ENCODE results near the gene ERO1B. TPM values are rescaled to one million over a fixed set of nuclear protein-coding genes. Genes with fewer than 3 reads are reported as not detected.

ERO1B gene
- total RNA-seq, 1 donor from 2014 or later: 7.8 TPM

DNA sequence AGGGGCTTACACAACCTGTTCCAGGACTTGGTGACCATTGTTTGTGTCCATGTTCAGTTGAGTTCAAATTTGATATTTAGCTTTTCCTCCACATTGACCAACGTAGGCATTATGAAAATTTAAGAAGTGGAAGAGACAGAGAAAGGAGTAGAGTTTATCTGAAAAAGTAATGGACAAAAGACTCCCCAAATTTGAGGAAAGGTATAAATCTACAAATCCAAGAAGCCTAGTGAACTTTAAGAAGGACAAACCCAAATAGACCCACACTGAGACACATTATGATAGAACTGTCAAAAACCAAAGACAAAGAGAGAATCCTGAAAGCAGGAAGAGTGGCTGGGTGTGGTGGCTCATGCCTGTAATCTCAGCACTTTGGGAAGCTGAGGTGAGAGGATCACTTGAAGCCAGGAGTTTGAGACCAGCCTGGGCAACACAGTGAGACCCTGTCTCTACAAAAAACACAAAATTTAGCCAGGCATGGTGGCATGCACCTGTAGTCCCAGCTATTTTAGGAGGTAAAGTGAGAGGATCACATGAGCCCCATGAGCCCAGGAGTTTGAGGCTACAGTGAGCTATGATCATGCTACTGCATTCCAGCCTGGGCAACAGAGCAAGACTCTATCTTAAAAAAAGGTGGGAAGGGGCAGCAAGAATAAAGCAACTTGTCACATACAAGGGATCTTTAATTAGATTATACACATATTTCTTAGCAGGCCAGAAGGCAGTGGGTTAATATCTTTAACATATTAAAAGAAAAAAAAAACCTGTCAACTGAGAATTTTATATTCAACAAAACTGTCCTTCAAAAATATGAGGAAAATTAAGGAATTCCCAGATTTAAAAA lies 41.0 kb upstream of the ERO1B start:
- Histone ChIP-seq H3K27me3 (no peaks in the 10 kb centered on the region), H3K9me3 (peaks cover 13% of the 10 kb centered on the region), H3K36me3 (no peaks in the 10 kb centered on the region), H3K4me1 (no peaks in the 10 kb centered on the region), H3K27ac (no peak overlapping the region), H3K4me3 (no peak overlapping the region)
- intact Hi-C loops (cut with DNase I): no loop called here
- no peak for ATAC-seq
- DNase-seq: no peak
- TF ChIP-seq, protein P1, sequence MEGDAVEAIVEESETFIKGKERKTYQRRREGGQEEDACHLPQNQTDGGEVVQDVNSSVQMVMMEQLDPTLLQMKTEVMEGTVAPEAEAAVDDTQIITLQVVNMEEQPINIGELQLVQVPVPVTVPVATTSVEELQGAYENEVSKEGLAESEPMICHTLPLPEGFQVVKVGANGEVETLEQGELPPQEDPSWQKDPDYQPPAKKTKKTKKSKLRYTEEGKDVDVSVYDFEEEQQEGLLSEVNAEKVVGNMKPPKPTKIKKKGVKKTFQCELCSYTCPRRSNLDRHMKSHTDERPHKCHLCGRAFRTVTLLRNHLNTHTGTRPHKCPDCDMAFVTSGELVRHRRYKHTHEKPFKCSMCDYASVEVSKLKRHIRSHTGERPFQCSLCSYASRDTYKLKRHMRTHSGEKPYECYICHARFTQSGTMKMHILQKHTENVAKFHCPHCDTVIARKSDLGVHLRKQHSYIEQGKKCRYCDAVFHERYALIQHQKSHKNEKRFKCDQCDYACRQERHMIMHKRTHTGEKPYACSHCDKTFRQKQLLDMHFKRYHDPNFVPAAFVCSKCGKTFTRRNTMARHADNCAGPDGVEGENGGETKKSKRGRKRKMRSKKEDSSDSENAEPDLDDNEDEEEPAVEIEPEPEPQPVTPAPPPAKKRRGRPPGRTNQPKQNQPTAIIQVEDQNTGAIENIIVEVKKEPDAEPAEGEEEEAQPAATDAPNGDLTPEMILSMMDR (IDR thresholded peaks at IDR 0.05): no peak

GRCh38 chr1:236321101-236321500 lies 39.3 kb upstream of the ERO1B start:
- no peaks in the 10 kb centered on the region for H3K4me1 ChIP-seq
- ATAC-seq (no peak), DNase-seq (no peak)
- no peak overlapping the region for H3K27ac ChIP-seq
- TF ChIP-seq, protein P1 (IDR thresholded peaks at IDR 0.05): no peak
- H3K4me3 ChIP-seq: no peak overlapping the region
- H3K27me3 ChIP-seq: no peaks in the 10 kb centered on the region
- intact Hi-C loops (cut with DNase I): no loop called here
- H3K36me3 ChIP-seq: no peaks in the 10 kb centered on the region
- H3K9me3 ChIP-seq: peaks cover 13% of the 10 kb centered on the region

DNA sequence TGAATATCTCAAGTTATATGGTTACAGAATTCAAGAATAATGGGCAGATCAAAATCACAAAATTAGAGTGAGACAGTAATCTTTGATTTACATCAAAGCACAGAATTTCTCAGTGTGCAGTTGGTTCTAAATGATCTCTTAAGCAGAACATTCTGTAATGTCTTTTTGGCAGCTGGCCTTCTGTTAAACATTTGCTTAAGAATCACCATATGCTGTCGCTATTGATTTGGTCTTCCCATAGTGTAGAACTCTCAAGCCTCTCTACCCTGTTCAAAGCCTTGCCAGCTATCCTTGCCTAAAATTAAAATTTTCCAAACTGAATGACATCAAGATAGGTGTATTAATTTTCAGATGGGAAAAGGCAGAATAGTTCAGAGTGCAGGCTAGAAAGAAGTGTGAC lies 38.9 kb upstream of the ERO1B start:
- TF ChIP-seq, protein P1 (IDR thresholded peaks at IDR 0.05): no peak
- Histone ChIP-seq H3K4me3 (no peak overlapping the region), H3K9me3 (peaks cover 13% of the 10 kb centered on the region), H3K27ac (no peak overlapping the region), H3K4me1 (no peaks in the 10 kb centered on the region), H3K27me3 (no peaks in the 10 kb centered on the region), H3K36me3 (no peaks in the 10 kb centered on the region)
- no peak for DNase-seq
- ATAC-seq: no peak
- intact Hi-C loops (cut with DNase I): no loop called here

- no peaks in the 10 kb centered on the region for H3K36me3 ChIP-seq
- no peak for DNase-seq
- no peaks in the 10 kb centered on the region for H3K4me1 ChIP-seq
- H3K9me3 ChIP-seq: peaks cover 13% of the 10 kb centered on the region
- intact Hi-C loops (cut with DNase I): no loop called here
- TF ChIP-seq, protein P1 (IDR thresholded peaks at IDR 0.05): no peak
- H3K4me3 ChIP-seq: no peak overlapping the region
- H3K27ac ChIP-seq: no peak overlapping the region
- no peak for ATAC-seq
- H3K27me3 ChIP-seq: no peaks in the 10 kb centered on the region
Observed at GRCh38 chr1:236320214-236320613, 38.5 kb upstream of the ERO1B start.

DNA sequence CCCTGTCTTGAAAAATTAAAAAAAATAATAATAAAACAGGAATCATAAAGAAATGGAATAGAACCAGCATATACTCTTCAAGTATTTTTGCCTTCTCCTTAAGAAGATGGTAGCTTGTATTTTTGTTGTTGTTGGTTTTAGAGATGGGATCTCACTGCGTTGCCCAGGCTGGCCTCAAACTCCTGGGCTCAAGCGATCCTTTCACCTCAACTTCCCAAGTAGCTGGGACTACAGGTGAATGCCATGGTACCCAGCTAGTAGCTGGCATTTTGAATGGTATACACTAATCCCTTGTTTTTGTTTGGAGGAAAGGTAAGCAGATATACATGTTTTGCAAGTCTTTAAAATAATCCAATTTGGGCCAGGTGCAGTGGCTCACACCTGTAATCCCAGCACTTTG lies 34.7 kb upstream of the ERO1B start:
- DNase-seq: no peak
- Histone ChIP-seq H3K4me3 (no peak overlapping the region), H3K4me1 (no peaks in the 10 kb centered on the region), H3K27me3 (no peaks in the 10 kb centered on the region), H3K36me3 (no peaks in the 10 kb centered on the region), H3K9me3 (no peaks in the 10 kb centered on the region), H3K27ac (no peak overlapping the region)
- ATAC-seq: no peak
- TF ChIP-seq, protein P1 (IDR thresholded peaks at IDR 0.05): no peak
- intact Hi-C loops (cut with DNase I): no loop called here
